ENCODE results near the gene CCL4L2.
"Not testable (repeated sequence)": the region's sequence is repeated elsewhere in the genome, so short reads cannot be mapped to it uniquely, and the experiment has no call there.

Gene CCL4L2

GRCh38 chr17:36214918-36215317, 4.1 kb downstream of the CCL4L2 start:
- Histone ChIP-seq H3K36me3 (ENCODE audit: control insufficient read depth in 1 of 2, insufficient read depth in 2 of 2, low read length in 2 of 2) (no peaks in the 10 kb centered on the region), H2BK120ac (ENCODE audit: insufficient read depth, low read length, poor library complexity) (no peak overlapping the region), H4K12ac (ENCODE audit: low read depth, low read length) (no peak overlapping the region), H2AFZ (ENCODE audit: insufficient read depth, low read length, poor library complexity) (no peak overlapping the region), H3K4me2 (ENCODE audit: low read length) (no peak overlapping the region), H3K4me3 (ENCODE audit: low read depth, low read length) (no peak overlapping the region), H3K18ac (ENCODE audit: low read length) (no peak overlapping the region), H3K79me1 (ENCODE audit: low read length) (no peaks in the 10 kb centered on the region), H3K23ac (ENCODE audit: low read length) (no peak overlapping the region), H3K4me1 (ENCODE audit: control insufficient read depth in 1 of 2, insufficient read depth in 2 of 2, low read length in 2 of 2) (no peaks in the 10 kb centered on the region), H3K9ac (ENCODE audit: low read length) (no peak overlapping the region), H3K14ac (ENCODE audit: low read length) (no peak overlapping the region), H2BK5ac (ENCODE audit: low read depth, low read length, poor library complexity) (no peak overlapping the region), H2BK12ac (ENCODE audit: low read length) (no peak overlapping the region), H3K27me3 (ENCODE audit: insufficient read depth, low read length) (no peaks in the 10 kb centered on the region), H3K27ac (ENCODE audit: low read depth, low read length) (no peak overlapping the region), H3K9me3 (ENCODE audit: insufficient read depth, low read depth, low read length) (no peaks in the 10 kb centered on the region), H2AK5ac (ENCODE audit: low read length) (no peak overlapping the region), H4K8ac (ENCODE audit: low read depth, low read length) (no peak overlapping the region), H3K79me2 (ENCODE audit: control insufficient read depth, insufficient read depth, low read length, poor library complexity) (no peaks in the 10 kb centered on the region), H3K4ac (ENCODE audit: low read depth, low read length) (no peak overlapping the region), H4K91ac (ENCODE audit: low read depth, low read length) (no peak overlapping the region)
- no peak for DNase-seq

GRCh38 chr17:36215406-36216308, 4.8 kb downstream of the CCL4L2 start:
- not testable (repeated sequence) for H3K18ac ChIP-seq (ENCODE audit: low read length); H3K4me1 ChIP-seq (ENCODE audit: control insufficient read depth in 1 of 2, insufficient read depth in 2 of 2, low read length in 2 of 2); H4K91ac ChIP-seq (ENCODE audit: low read depth, low read length); H3K79me1 ChIP-seq (ENCODE audit: low read length); H3K23ac ChIP-seq (ENCODE audit: low read length); H3K79me2 ChIP-seq (ENCODE audit: control insufficient read depth, insufficient read depth, low read length, poor library complexity); H4K8ac ChIP-seq (ENCODE audit: low read depth, low read length); H3K27ac ChIP-seq (ENCODE audit: low read depth, low read length); H2BK5ac ChIP-seq (ENCODE audit: low read depth, low read length, poor library complexity); H2BK12ac ChIP-seq (ENCODE audit: low read length); H3K14ac ChIP-seq (ENCODE audit: low read length); H2BK120ac ChIP-seq (ENCODE audit: insufficient read depth, low read length, poor library complexity); H3K4ac ChIP-seq (ENCODE audit: low read depth, low read length); H3K36me3 ChIP-seq (ENCODE audit: control insufficient read depth in 1 of 2, insufficient read depth in 2 of 2, low read length in 2 of 2); H2AFZ ChIP-seq (ENCODE audit: insufficient read depth, low read length, poor library complexity); H3K4me3 ChIP-seq (ENCODE audit: low read depth, low read length); H3K27me3 ChIP-seq (ENCODE audit: insufficient read depth, low read length); H3K4me2 ChIP-seq (ENCODE audit: low read length); H3K9me3 ChIP-seq (ENCODE audit: insufficient read depth, low read depth, low read length); H2AK5ac ChIP-seq (ENCODE audit: low read length); H3K9ac ChIP-seq (ENCODE audit: low read length); H4K12ac ChIP-seq (ENCODE audit: low read depth, low read length)
- WGBS (ENCODE audit: extremely low coverage, insufficient coverage, insufficient read length): no CpG with 5 or more reads among the region's 7 CpGs
- DNase-seq: peak; percentile 16 to 61

- H3K4me1 ChIP-seq (ENCODE audit: control insufficient read depth in 1 of 2, insufficient read depth in 2 of 2, low read length in 2 of 2); H2BK120ac ChIP-seq (ENCODE audit: insufficient read depth, low read length, poor library complexity); H3K14ac ChIP-seq (ENCODE audit: low read length); H3K4me3 ChIP-seq (ENCODE audit: low read depth, low read length); H3K18ac ChIP-seq (ENCODE audit: low read length); H3K27me3 ChIP-seq (ENCODE audit: insufficient read depth, low read length); H2AFZ ChIP-seq (ENCODE audit: insufficient read depth, low read length, poor library complexity); H3K4me2 ChIP-seq (ENCODE audit: low read length); H4K12ac ChIP-seq (ENCODE audit: low read depth, low read length); H3K9me3 ChIP-seq (ENCODE audit: insufficient read depth, low read depth, low read length); H3K4ac ChIP-seq (ENCODE audit: low read depth, low read length); H3K23ac ChIP-seq (ENCODE audit: low read length); H3K79me2 ChIP-seq (ENCODE audit: control insufficient read depth, insufficient read depth, low read length, poor library complexity); H2BK12ac ChIP-seq (ENCODE audit: low read length); DNase-seq; H3K36me3 ChIP-seq (ENCODE audit: control insufficient read depth in 1 of 2, insufficient read depth in 2 of 2, low read length in 2 of 2); H3K79me1 ChIP-seq (ENCODE audit: low read length); H2AK5ac ChIP-seq (ENCODE audit: low read length); H4K8ac ChIP-seq (ENCODE audit: low read depth, low read length); H3K27ac ChIP-seq (ENCODE audit: low read depth, low read length); H2BK5ac ChIP-seq (ENCODE audit: low read depth, low read length, poor library complexity); H4K91ac ChIP-seq (ENCODE audit: low read depth, low read length); H3K9ac ChIP-seq (ENCODE audit: low read length): not testable (repeated sequence)
- WGBS (ENCODE audit: extremely low coverage, insufficient coverage, insufficient read length): no CpG with 5 or more reads among the region's 1 CpG
Measured at GRCh38 chr17:36219556-36219955, 8.7 kb downstream of the CCL4L2 start.

GRCh38 chr17:36220737-36221580, 10.1 kb downstream of the CCL4L2 start:
- not testable (repeated sequence) for H3K4me1 ChIP-seq (ENCODE audit: control insufficient read depth in 1 of 2, insufficient read depth in 2 of 2, low read length in 2 of 2)

More at GRCh38 chr17:36220737-36221580, 10.1 kb downstream of the CCL4L2 start:
- not testable (repeated sequence) for H3K27me3 ChIP-seq (ENCODE audit: insufficient read depth, low read length); H2AFZ ChIP-seq (ENCODE audit: insufficient read depth, low read length, poor library complexity); DNase-seq; H3K79me2 ChIP-seq (ENCODE audit: control insufficient read depth, insufficient read depth, low read length, poor library complexity); H3K4me3 ChIP-seq (ENCODE audit: low read depth, low read length); H3K79me1 ChIP-seq (ENCODE audit: low read length); H4K8ac ChIP-seq (ENCODE audit: low read depth, low read length); H3K23ac ChIP-seq (ENCODE audit: low read length); H3K36me3 ChIP-seq (ENCODE audit: control insufficient read depth in 1 of 2, insufficient read depth in 2 of 2, low read length in 2 of 2); H2BK12ac ChIP-seq (ENCODE audit: low read length); H4K91ac ChIP-seq (ENCODE audit: low read depth, low read length); H3K18ac ChIP-seq (ENCODE audit: low read length); H3K9ac ChIP-seq (ENCODE audit: low read length); H2BK120ac ChIP-seq (ENCODE audit: insufficient read depth, low read length, poor library complexity); H3K4me2 ChIP-seq (ENCODE audit: low read length); H3K27ac ChIP-seq (ENCODE audit: low read depth, low read length); H4K12ac ChIP-seq (ENCODE audit: low read depth, low read length); H3K4ac ChIP-seq (ENCODE audit: low read depth, low read length); H2AK5ac ChIP-seq (ENCODE audit: low read length); H3K14ac ChIP-seq (ENCODE audit: low read length); H2BK5ac ChIP-seq (ENCODE audit: low read depth, low read length, poor library complexity); H3K9me3 ChIP-seq (ENCODE audit: insufficient read depth, low read depth, low read length)
- no CpG with 5 or more reads among the region's 3 CpGs for WGBS (ENCODE audit: extremely low coverage, insufficient coverage, insufficient read length)

Data from trophoblast cell (in vitro differentiated cells and primary cell).